MM.1S (cell line): ENCODE measurements around the gene PLEKHA7.

Experiments used
- CTCF ChIP-seq: fragments of 300-600 bp; sonication (generic); IDR thresholded peaks from 2 replicates; pipeline ENCODE4 v1.5.1; 2016; ENCODE audit warnings: antibody characterized with exemption, low read length, mixed read lengths
- EZH2 ChIP-seq: fragments of 300-600 bp; sonication (generic); optimal IDR thresholded peaks from 2 replicates; pipeline ENCODE3; 2017; ENCODE audit warnings: low read depth, mild to moderate bottlenecking, antibody characterized with exemption, low read length, mixed read lengths
- EZH2phosphoT487 ChIP-seq: fragments of 300-600 bp; sonication (generic); IDR thresholded peaks from 2 replicates; pipeline ENCODE4 v1.6.1; 2018; ENCODE audit warnings: antibody characterized with exemption, low read length

- TF ChIP-seq CTCF (no peak), EZH2 (no peak), EZH2phosphoT487 (no peak)
Measured at GRCh38 chr11:17026487-17027082, 12.4 kb upstream of the PLEKHA7 start.
